ENCODE measurements around the gene ITPRIPL2. TPM values are rescaled to one million over a fixed set of nuclear protein-coding genes. Genes with fewer than 3 reads are reported as not detected.

Gene ITPRIPL2
- total RNA-seq, 1 experiment from 2014 or later = 21.6 TPM

DNA sequence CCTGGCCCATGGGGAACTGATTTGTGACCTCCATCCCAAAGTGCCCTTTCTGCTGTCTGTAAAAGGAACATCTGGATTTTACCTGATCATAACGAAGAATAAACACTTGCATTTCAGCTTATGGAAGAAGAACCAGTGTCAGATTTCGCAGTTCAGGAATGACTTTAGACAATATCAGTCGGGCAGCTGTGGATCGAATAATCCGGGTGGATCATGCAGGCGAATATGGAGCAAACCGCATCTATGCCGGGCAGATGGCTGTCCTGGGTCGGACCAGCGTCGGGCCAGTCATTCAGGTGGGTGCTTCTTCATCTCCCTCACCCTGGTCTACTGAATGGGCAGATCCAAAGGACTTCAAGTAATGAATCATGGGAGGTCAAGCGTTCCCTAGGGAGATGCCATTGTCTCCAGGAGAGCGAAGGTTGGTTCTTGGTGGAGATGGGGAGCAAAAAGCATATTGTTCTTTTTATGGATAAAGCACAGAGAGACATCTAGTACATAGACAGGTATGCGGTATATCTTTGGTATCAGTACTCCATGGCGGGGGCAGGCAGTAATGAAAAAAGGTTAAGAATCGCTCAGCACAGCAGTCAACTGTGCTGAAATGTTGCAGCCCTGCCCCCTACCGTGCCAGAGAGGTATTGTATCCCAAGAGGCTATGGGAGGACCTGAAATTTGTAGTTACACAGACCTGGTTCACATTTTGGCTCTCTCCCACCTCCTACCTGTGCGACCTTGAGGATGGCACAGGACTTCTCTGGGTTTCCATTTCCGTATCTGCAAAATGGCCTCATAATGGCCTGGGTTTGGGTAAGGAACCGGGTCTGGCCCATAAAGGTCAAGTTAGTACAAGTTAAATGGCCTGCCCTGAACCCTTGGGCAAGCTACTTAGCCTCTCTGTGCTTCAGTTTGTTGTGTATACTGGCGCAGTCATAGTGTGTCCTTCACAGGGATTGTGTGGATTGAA lies 41.7 kb upstream of the ITPRIPL2 start:
- no peaks in the 10 kb centered on the region for H3K9me3 ChIP-seq (ENCODE audit: low read length)
- H3K79me2 ChIP-seq (ENCODE audit: low read length) = peaks cover 14% of the 10 kb centered on the region; the same call in 1 of the 2 replicates
- ChIA-PET POLR2A (ENCODE audit: unreplicated experiment) (no interaction called here), CTCF (interaction anchor here (0.7 kb wide), 1 partner anchor 219 kb away, joined by 3 read pairs; no protein-coding TSS in a partner anchor)
- TF ChIP-seq EZH2phosphoT487 (IDR thresholded peaks at IDR 0.05; ENCODE audit: borderline replicate concordance, low read length) = no peak
- peak; percentile 73 for TF ChIP-seq CTCF (conservative IDR thresholded peaks at IDR 0.05; ENCODE audit: low read depth, low read length)
- no peak for TF ChIP-seq EZH2 (IDR thresholded peaks at IDR 0.05; ENCODE audit: low read length, unreplicated experiment)
- BruUV-seq (replicated peaks) = no TSS peak
- no peak overlapping the region for H3K4me2 ChIP-seq (ENCODE audit: low read length)
- no peak overlapping the region for H3K9ac ChIP-seq (ENCODE audit: low read length)
- H4K20me1 ChIP-seq (ENCODE audit: low read length) = no peaks in the 10 kb centered on the region
- intact Hi-C loops (cut with micrococcal nuclease) = loop anchor here (1.0 kb wide), 1 partner anchor 89 kb away; the partner anchor contains the start of gene TMC7
- no peaks in the 10 kb centered on the region for H3K27me3 ChIP-seq (ENCODE audit: low read length)
- DNase-seq (peak; percentile 69), ATAC-seq (no peak; the same call in 1 of the 2 replicates)
- H3K36me3 ChIP-seq (ENCODE audit: low read depth, low read length) = no peaks in the 10 kb centered on the region
- H3K27ac ChIP-seq (ENCODE audit: low read length) = no peak overlapping the region
- H3K4me3 ChIP-seq (ENCODE audit: low read length) = no peak overlapping the region
- H2AFZ ChIP-seq (ENCODE audit: low read length) = no peak overlapping the region
- H3K4me1 ChIP-seq (ENCODE audit: insufficient read depth, low read length) = peaks cover 6% of the 10 kb centered on the region; the same call in 1 of the 2 replicates
- H3K9me2 ChIP-seq (replicated peaks; ENCODE audit: low read length) = no peaks in the 10 kb centered on the region
- no peaks in the 10 kb centered on the region for H3F3A ChIP-seq (ENCODE audit: low read length, unreplicated experiment)

DNA sequence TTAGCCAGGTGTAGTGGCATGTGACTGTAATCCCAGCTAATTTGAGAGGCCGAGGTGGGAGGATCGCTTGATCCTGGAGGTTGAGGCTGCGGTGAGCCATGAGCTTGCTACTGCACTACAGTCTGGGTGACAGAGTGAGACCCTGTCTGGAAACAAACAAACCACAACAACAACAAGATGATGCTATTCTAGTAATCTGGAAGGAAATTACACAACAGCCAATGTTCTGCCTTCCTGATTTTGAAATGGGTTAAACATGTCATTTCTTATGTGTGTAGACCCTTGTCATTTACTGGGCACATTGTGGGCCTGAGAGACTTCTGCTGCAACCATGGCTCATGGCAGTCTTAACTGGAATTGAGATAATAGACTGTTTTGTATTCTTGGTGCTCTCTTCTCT lies 40.4 kb upstream of the ITPRIPL2 start:
- Histone ChIP-seq H3K4me2 (ENCODE audit: low read length) (no peak overlapping the region), H3K36me3 (ENCODE audit: low read depth, low read length) (no peaks in the 10 kb centered on the region), H3K9ac (ENCODE audit: low read length) (no peak overlapping the region), H3K27ac (ENCODE audit: low read length) (no peak overlapping the region), H3K4me3 (ENCODE audit: low read length) (no peak overlapping the region), H3K27me3 (ENCODE audit: low read length) (no peaks in the 10 kb centered on the region), H3K79me2 (ENCODE audit: low read length) (0 out of 2 replicates have a peak, but pooled peaks cover 9% of the 10 kb centered on the region), H3K4me1 (ENCODE audit: insufficient read depth, low read length) (peaks cover 6% of the 10 kb centered on the region; the same call in 1 of the 2 replicates), H3K9me2 (replicated peaks; ENCODE audit: low read length) (no peaks in the 10 kb centered on the region), H3K9me3 (ENCODE audit: low read length) (no peaks in the 10 kb centered on the region), H2AFZ (ENCODE audit: low read length) (no peak overlapping the region), H3F3A (ENCODE audit: low read length, unreplicated experiment) (no peaks in the 10 kb centered on the region), H4K20me1 (ENCODE audit: low read length) (no peaks in the 10 kb centered on the region)
- no peak for ATAC-seq
- ChIA-PET POLR2A (ENCODE audit: unreplicated experiment) (no interaction called here), CTCF (no interaction called here)
- no TSS peak for BruUV-seq (replicated peaks)
- no peak for DNase-seq
- intact Hi-C loops (cut with micrococcal nuclease) = no loop called here
- no peak for TF ChIP-seq EZH2 (IDR thresholded peaks at IDR 0.05; ENCODE audit: low read length, unreplicated experiment)
- no peak for TF ChIP-seq CTCF (conservative IDR thresholded peaks at IDR 0.05; ENCODE audit: low read depth, low read length)
- no peak for TF ChIP-seq EZH2phosphoT487 (IDR thresholded peaks at IDR 0.05; ENCODE audit: borderline replicate concordance, low read length)
